ENCODE data around the gene CLDND2.

DNA sequence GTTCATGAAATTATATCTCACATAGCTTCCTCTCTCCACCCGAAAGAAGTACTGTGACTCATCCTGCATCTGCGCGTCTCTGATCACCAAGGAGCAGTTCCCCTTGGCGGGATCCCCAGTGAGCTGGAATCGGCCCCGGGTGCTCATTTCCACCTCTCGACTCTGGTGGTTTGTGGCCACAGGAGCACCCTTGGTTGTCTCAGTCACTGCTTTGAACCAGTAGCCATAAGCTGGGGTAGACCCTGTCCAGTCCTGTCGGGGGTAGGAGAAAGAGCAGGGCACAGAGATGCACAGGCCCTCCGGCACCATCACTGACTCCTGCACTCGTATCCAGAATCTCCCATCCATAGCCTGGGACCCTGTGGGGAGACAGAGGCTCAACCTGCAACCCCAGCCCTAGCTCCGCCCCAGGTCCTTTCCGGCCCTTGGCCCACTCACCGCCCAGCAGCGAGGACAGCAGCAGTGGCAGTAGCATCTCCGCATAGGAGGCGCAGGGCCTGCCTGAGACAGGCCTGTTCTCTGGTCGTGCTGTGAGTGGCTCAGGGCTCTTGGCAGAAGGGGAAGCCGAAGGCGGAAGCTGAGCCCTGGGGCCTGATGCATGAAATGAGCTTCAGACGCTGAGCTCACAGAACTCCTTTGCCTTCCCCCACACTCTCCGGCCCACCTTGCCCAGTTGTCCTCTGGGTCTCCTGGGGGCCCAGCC lies 48.5 kb upstream of the CLDND2 start, which contains the start of gene SIGLEC10:
- TF ChIP-seq, protein P1, sequence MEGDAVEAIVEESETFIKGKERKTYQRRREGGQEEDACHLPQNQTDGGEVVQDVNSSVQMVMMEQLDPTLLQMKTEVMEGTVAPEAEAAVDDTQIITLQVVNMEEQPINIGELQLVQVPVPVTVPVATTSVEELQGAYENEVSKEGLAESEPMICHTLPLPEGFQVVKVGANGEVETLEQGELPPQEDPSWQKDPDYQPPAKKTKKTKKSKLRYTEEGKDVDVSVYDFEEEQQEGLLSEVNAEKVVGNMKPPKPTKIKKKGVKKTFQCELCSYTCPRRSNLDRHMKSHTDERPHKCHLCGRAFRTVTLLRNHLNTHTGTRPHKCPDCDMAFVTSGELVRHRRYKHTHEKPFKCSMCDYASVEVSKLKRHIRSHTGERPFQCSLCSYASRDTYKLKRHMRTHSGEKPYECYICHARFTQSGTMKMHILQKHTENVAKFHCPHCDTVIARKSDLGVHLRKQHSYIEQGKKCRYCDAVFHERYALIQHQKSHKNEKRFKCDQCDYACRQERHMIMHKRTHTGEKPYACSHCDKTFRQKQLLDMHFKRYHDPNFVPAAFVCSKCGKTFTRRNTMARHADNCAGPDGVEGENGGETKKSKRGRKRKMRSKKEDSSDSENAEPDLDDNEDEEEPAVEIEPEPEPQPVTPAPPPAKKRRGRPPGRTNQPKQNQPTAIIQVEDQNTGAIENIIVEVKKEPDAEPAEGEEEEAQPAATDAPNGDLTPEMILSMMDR (IDR thresholded peaks at IDR 0.05) = no peak
- TF ChIP-seq EZH2 (IDR thresholded peaks at IDR 0.05) (no peak), EZH2phosphoT487 (IDR thresholded peaks at IDR 0.05) (no peak)

All from neural progenitor cell (in vitro differentiated cells).